Measurements from ENCODE around the gene AGBL4.

AGBL4 gene

GRCh38 chr1:48740621-48741020 lies 1283.1 kb downstream of the AGBL4 start:
- TF ChIP-seq GATA3 (IDR thresholded peaks at IDR 0.05; ENCODE audit: low read depth, low read length), result no peak
- TF ChIP-seq GATA2 (IDR thresholded peaks at IDR 0.05; ENCODE audit: low read depth, low read length), result no peak

- no peak for TF ChIP-seq GATA2 (IDR thresholded peaks at IDR 0.05; ENCODE audit: low read depth, low read length)
- no peak for TF ChIP-seq GATA3 (IDR thresholded peaks at IDR 0.05; ENCODE audit: low read depth, low read length)
Measured at GRCh38 chr1:48739091-48739490, 1284.7 kb downstream of the AGBL4 start.

- TF ChIP-seq GATA2 (IDR thresholded peaks at IDR 0.05; ENCODE audit: low read depth, low read length) (no peak), GATA3 (IDR thresholded peaks at IDR 0.05; ENCODE audit: low read depth, low read length) (no peak)
Measured at GRCh38 chr1:48738356-48738755, 1285.4 kb downstream of the AGBL4 start.

DNA sequence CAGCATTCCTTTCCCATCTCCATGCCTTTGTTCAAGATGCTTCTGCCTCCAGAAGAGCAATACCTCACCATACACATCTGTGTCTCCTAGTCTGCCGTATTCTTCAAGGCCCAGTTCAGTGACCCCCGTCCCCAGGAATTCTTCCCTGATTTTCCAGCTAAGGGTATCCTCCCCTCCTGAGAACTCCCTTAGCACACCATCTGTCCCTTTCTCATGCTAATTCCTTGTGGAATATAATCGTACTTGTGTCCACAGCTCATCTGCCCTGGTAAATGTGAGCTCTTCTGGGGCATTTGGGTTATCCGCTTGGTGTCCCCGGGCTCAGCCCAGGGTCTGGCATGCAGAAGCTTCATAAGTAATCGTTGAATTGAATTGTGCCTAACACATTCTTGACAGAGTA lies 1288.0 kb downstream of the AGBL4 start:
- TF ChIP-seq GATA2 (IDR thresholded peaks at IDR 0.05; ENCODE audit: low read depth, low read length) (no peak), GATA3 (IDR thresholded peaks at IDR 0.05; ENCODE audit: low read depth, low read length) (no peak)

GRCh38 chr1:48730164-48730910 lies 1293.4 kb downstream of the AGBL4 start:
- TF ChIP-seq GATA2 (IDR thresholded peaks at IDR 0.05; ENCODE audit: low read depth, low read length) (no peak), GATA3 (IDR thresholded peaks at IDR 0.05; ENCODE audit: low read depth, low read length) (no peak)

- TF ChIP-seq GATA3 (IDR thresholded peaks at IDR 0.05; ENCODE audit: low read depth, low read length), result no peak
- no peak for TF ChIP-seq GATA2 (IDR thresholded peaks at IDR 0.05; ENCODE audit: low read depth, low read length)
Measured at GRCh38 chr1:48728584-48728983, 1295.2 kb downstream of the AGBL4 start.

- TF ChIP-seq GATA3 (IDR thresholded peaks at IDR 0.05; ENCODE audit: low read depth, low read length) (no peak), GATA2 (IDR thresholded peaks at IDR 0.05; ENCODE audit: low read depth, low read length) (no peak)
Measured at GRCh38 chr1:48726557-48727215, 1297.1 kb downstream of the AGBL4 start.

GRCh38 chr1:48726139-48726538 lies 1297.6 kb downstream of the AGBL4 start:
- TF ChIP-seq GATA2 (IDR thresholded peaks at IDR 0.05; ENCODE audit: low read depth, low read length) (no peak), GATA3 (IDR thresholded peaks at IDR 0.05; ENCODE audit: low read depth, low read length) (no peak)

- TF ChIP-seq GATA3 (IDR thresholded peaks at IDR 0.05; ENCODE audit: low read depth, low read length), result no peak
- TF ChIP-seq GATA2 (IDR thresholded peaks at IDR 0.05; ENCODE audit: low read depth, low read length), result no peak
Measured at GRCh38 chr1:48725341-48726046, 1298.3 kb downstream of the AGBL4 start.

DNA sequence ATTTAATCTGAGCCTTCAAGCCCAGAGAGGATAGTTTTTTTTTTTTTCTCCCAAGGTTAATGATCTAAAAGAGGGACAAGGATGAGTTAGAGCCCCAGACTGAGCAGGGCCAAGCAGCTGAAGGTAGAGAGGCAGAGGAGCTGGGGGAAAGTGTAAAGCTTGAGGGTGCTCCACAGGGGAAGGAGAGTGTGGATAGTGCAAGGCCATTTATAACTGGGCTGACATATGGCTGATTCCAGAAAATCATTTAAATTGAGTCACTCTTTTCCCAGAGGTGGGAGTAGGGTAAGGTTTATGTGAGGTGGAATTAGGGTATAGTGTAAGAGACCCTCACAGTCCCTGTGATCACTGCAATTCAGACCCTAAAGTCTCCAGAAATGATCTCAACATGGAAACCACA lies 1302.8 kb downstream of the AGBL4 start:
- TF ChIP-seq GATA3 (IDR thresholded peaks at IDR 0.05; ENCODE audit: low read depth, low read length), result no peak
- TF ChIP-seq GATA2 (IDR thresholded peaks at IDR 0.05; ENCODE audit: low read depth, low read length), result no peak

GRCh38 chr1:48718705-48719104 lies 1305.0 kb downstream of the AGBL4 start:
- TF ChIP-seq GATA2 (IDR thresholded peaks at IDR 0.05; ENCODE audit: low read depth, low read length) (no peak), GATA3 (IDR thresholded peaks at IDR 0.05; ENCODE audit: low read depth, low read length) (no peak)

- TF ChIP-seq GATA3 (IDR thresholded peaks at IDR 0.05; ENCODE audit: low read depth, low read length) (no peak), GATA2 (IDR thresholded peaks at IDR 0.05; ENCODE audit: low read depth, low read length) (no peak)
Measured at GRCh38 chr1:48718116-48718630, 1305.6 kb downstream of the AGBL4 start.

DNA sequence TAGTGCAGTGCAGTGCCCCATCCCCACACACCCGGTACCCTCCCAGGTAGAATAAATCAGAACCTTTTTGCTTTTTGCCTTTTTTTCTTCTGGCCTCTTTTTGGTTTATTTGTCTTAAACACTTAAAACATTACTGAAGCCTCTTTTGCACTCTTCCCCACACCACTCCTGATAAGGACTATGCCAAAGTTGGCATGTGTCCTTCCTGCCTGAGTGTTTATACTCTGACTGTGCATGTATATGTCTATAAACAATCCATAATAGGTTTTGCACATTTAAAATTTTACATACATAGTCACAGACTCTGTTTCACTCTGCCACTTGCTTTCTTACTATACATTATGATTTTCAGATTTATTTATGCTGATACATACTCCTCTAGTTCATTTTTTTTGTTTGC lies 1306.7 kb downstream of the AGBL4 start:
- no peak for TF ChIP-seq GATA2 (IDR thresholded peaks at IDR 0.05; ENCODE audit: low read depth, low read length)
- TF ChIP-seq GATA3 (IDR thresholded peaks at IDR 0.05; ENCODE audit: low read depth, low read length), result no peak

- no peak for TF ChIP-seq GATA3 (IDR thresholded peaks at IDR 0.05; ENCODE audit: low read depth, low read length)
- TF ChIP-seq GATA2 (IDR thresholded peaks at IDR 0.05; ENCODE audit: low read depth, low read length), result no peak
Measured at GRCh38 chr1:48715921-48716320, 1307.8 kb downstream of the AGBL4 start.

All from SH-SY5Y (cell line).